ENCODE measurements around the gene E4F1. TPM values are rescaled to one million over a fixed set of nuclear protein-coding genes. Genes with fewer than 3 reads are reported as not detected.
A peak's percentile ranks its signal among the peaks of the same experiment; 100 is the strongest.

Gene E4F1
- total and polyA plus RNA-seq, 8 donors, result 8.7 to 48.4 (median 9.9) TPM

DNA sequence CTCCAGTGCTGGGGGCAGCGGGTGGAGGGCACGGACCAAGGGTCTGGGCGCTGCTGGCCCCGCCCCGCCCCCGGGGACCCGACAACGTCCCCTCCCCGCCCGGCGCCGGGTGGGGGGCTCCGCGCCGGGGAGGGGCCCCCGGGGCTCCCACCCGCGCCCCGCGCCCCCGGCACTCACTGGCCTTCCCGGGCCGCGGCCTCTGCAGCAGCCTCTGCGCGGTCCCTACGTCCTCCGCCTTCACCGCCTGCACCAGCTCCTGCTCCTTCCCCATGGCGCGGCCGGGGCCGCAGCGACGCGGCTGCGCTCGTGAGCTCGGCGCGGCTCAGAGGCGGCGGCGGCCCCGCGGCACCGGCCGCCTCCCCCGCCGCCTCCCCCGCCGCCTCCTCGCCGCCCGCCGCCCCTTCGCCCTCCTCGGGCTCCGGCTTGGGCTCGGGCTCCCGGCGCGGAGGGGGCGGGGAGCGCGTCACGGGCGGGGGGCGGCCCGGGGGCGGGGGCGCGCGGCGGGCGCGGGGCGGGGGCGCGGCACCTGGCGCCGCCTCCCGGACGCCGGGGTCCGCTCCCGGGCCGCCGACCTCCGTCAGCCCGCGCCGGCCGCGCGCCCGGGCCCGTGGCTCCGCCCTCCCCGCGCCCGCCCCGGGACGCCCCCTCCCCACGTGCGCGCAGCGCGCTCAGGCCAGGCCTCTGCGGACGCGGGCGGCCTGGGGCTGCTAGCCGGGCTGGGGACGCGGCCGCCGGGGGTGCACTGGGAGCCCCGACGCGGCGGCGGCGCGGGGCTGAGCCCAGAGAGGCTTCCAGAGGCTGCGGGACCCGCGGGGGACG lies 27.0 kb upstream of the E4F1 start, which contains the start of gene CASKIN1:
TSS of gene CASKIN1 (minus strand) at position 444 of the 819 bp plus-strand sequence. CDS start at position 271, 173 bp downstream.
- DNase-seq, result no peak
- Histone ChIP-seq H3K9me3 (no peaks in the 10 kb centered on the region), H3K27me3 (no peaks in the 10 kb centered on the region), H3K36me3 (no peaks in the 10 kb centered on the region), H3K27ac (no peak within 1 kb of the TSS), H3K4me3 (peak within 1 kb of the TSS in 3 of 4 donors; percentile 30 to 45 (median 44)), H3K4me1 (peaks cover 5 to 7% (median 7%) of the 10 kb centered on the region in 3 donors)
- WGBS, 2 donors, result 0 to 1% methylated on average over 40 to 124 of the region's 129 CpGs
- TF ChIP-seq, protein P1, sequence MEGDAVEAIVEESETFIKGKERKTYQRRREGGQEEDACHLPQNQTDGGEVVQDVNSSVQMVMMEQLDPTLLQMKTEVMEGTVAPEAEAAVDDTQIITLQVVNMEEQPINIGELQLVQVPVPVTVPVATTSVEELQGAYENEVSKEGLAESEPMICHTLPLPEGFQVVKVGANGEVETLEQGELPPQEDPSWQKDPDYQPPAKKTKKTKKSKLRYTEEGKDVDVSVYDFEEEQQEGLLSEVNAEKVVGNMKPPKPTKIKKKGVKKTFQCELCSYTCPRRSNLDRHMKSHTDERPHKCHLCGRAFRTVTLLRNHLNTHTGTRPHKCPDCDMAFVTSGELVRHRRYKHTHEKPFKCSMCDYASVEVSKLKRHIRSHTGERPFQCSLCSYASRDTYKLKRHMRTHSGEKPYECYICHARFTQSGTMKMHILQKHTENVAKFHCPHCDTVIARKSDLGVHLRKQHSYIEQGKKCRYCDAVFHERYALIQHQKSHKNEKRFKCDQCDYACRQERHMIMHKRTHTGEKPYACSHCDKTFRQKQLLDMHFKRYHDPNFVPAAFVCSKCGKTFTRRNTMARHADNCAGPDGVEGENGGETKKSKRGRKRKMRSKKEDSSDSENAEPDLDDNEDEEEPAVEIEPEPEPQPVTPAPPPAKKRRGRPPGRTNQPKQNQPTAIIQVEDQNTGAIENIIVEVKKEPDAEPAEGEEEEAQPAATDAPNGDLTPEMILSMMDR (IDR thresholded peaks at IDR 0.05), result no peak
- peak in 3 of 4 donors; percentile 21 to 55 (median 28) for ATAC-seq
- FAIRE-seq, result no peak
- intact Hi-C loops (cut with DNase I), result loop anchor here in 1 of 3 donors (10.0 kb wide), 1 partner anchor 58 kb away; the partner anchor contains the start of gene ECI1

DNA sequence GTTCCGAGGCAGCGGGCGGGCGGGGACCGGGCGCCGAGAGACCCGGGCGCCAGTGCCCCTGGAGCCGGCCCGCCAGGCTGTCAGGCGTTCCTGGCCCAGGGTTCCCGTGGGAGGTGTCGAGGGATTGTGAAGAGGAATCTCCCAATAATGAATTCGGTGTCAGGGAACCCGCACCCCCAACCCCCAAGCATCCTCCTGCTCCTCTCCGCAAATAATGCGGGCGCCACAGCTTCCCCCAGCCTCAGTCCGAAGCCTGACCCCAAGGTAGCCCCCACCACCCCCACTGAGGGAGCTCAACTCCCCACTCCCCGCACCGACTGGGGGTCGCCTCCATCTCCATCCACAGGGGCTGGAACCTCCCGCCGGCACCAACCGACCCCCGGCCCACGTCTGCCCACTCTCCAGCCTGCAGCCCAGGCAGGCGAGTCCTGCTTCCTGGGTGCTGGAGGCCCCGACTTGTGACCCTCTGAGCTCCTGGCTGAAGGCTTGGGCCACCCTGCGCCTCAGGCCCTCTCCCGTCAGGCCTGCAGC lies 26.3 kb upstream of the E4F1 start:
- ATAC-seq (no peak), DNase-seq (peak in 1 of 6 donors; percentile 65), FAIRE-seq (no peak)
- Histone ChIP-seq H3K9me3 (no peaks in the 10 kb centered on the region), H3K4me3 (peak overlapping the region in 2 of 4 donors; percentile 35 to 44), H3K4me1 (peaks cover 5 to 7% (median 7%) of the 10 kb centered on the region in 3 donors), H3K36me3 (no peaks in the 10 kb centered on the region), H3K27ac (no peak overlapping the region), H3K27me3 (no peaks in the 10 kb centered on the region)
- TF ChIP-seq, protein P1 (IDR thresholded peaks at IDR 0.05), result no peak
- intact Hi-C loops (cut with DNase I), result loop anchor here in 1 of 3 donors (10.0 kb wide), 1 partner anchor 58 kb away; the partner anchor contains the start of gene ECI1
- WGBS, 2 donors, result 45 to 52% methylated on average over 26 to 32 of the region's 32 CpGs

DNA sequence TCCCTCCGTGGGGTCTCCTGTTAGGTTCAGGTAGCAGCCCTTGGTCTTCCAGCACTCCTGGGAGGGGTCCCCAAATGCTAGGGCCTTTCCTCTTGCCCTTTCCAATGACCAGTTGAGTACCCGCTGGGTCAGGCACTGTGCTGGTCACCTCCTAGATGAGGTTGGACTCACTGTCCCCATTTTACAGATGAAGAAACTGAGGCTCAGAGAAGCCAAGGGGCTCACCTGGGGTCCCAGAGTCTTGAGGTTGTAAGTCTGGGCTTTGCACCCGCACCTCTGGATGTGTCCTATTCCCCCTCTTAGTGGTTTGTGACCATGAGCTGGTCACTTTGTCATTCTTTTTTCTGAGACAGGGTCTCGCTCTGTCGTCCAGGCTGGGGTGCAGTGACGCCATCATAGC lies 25.6 kb upstream of the E4F1 start:
- intact Hi-C loops (cut with DNase I), result loop anchor here in 1 of 3 donors (10.0 kb wide), 1 partner anchor 57 kb away; the partner anchor contains the start of gene ECI1
- no peaks in the 10 kb centered on the region for H3K27me3 ChIP-seq
- H3K27ac ChIP-seq, result no peak overlapping the region
- TF ChIP-seq, protein P1 (IDR thresholded peaks at IDR 0.05), result no peak
- H3K4me3 ChIP-seq, result no peak overlapping the region
- FAIRE-seq, result no peak
- no peak for DNase-seq
- 80 to 86% methylated on average over 6 of the region's 6 CpGs for WGBS, 2 donors
- ATAC-seq, result no peak
- H3K36me3 ChIP-seq, result no peaks in the 10 kb centered on the region
- no peaks in the 10 kb centered on the region for H3K9me3 ChIP-seq
- peaks cover 5 to 7% (median 7%) of the 10 kb centered on the region in 3 donors for H3K4me1 ChIP-seq

DNA sequence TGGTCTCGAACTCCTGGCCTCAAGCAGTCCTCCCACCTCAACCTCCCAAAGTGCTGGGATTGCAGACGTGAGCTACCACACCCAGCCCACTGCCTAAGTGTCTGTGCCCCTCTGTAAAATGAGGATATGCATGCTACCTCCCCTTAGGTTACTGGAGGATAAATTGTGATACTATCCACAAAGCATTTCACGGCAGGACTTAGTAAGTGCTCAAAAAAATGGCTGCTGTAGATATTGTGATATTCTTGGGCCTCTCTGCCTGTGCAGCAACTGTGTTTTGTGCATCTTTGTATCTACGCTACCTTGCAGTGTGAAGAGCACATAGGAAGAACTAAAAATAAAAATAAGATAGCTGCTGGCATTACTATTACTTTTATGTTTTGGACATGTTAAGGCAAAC lies 25.1 kb upstream of the E4F1 start:
- no peak overlapping the region for H3K4me3 ChIP-seq
- no peaks in the 10 kb centered on the region for H3K9me3 ChIP-seq
- TF ChIP-seq, protein P1 (IDR thresholded peaks at IDR 0.05), result no peak
- H3K36me3 ChIP-seq, result no peaks in the 10 kb centered on the region
- WGBS, 2 donors, result 69 to 74% methylated on average over 4 of the region's 4 CpGs
- no peak for DNase-seq
- intact Hi-C loops (cut with DNase I), result loop anchor here in 1 of 3 donors (10.0 kb wide), 1 partner anchor 57 kb away; the partner anchor contains the start of gene ECI1
- peaks cover 5 to 7% (median 7%) of the 10 kb centered on the region in 3 donors for H3K4me1 ChIP-seq
- no peaks in the 10 kb centered on the region for H3K27me3 ChIP-seq
- no peak for FAIRE-seq
- no peak for ATAC-seq
- no peak overlapping the region for H3K27ac ChIP-seq

All from pancreas (tissue), 10 donors.